HL-60 (cell line): ENCODE data around the gene SEC22C.

Experiments
- DNase-seq, 2 experiments: peaks; one replicate each; pipeline ENCODE4 v3.0.0-alpha.2; 2010 to 2020; ENCODE audit warnings: low read depth in 1 of 2, low spot score in 1 of 2
- H3K27ac ChIP-seq: fragments of 250-450 bp; sonication (Bioruptor Pico); replicated peaks from 2 replicates; pipeline ENCODE4 v1.5.1; 2020; ENCODE audit warnings: mild to moderate bottlenecking, moderate library complexity
- H3K27me3 ChIP-seq: fragments of 250-450 bp; sonication (Bioruptor Pico); 2 replicates; pipeline ENCODE4 v1.5.1; 2021; ENCODE audit warnings: mild to moderate bottlenecking, moderate library complexity; ENCODE audit not compliant: insufficient read depth, poor library complexity, severe bottlenecking
- H3K4me3 ChIP-seq: replicated peaks from 2 replicates; pipeline ENCODE4 v1.5.1; 2011; ENCODE audit warnings: mild to moderate bottlenecking, control low read depth, low read length; ENCODE audit not compliant: insufficient read depth
- GABPA ChIP-seq: IDR thresholded peaks from 2 replicates; pipeline ENCODE4 v1.6.1; 2012; ENCODE audit warnings: low read depth
- POLR2AphosphoS5 ChIP-seq: IDR thresholded peaks from 2 replicates; pipeline ENCODE4 v1.6.1; 2012; ENCODE audit warnings: low read depth
- SPI1 ChIP-seq: IDR thresholded peaks from 2 replicates; pipeline ENCODE4 v1.6.1; 2012; ENCODE audit warnings: low read depth, mild to moderate bottlenecking, borderline replicate concordance
- TF ChIP-seq, protein P1 (sequence below): IDR thresholded peaks from 2 replicates; pipeline ENCODE4 v1.6.1; 2012; ENCODE audit warnings: low read depth; ENCODE audit not compliant: insufficient replicate concordance
- TF ChIP-seq, protein P2 (sequence below): IDR thresholded peaks from one replicate; pipeline ENCODE4 v1.5.1; 2011; ENCODE audit warnings: low read length, control low read depth, inconsistent platforms; ENCODE audit not compliant: insufficient read depth

Gene SEC22C

GRCh38 chr3:42499478-42499871 is 82.3 kb downstream of the SEC22C start:
- H3K27me3 ChIP-seq = peaks cover 29% of the 10 kb centered on the region
- no peak for DNase-seq
- no peak for TF ChIP-seq POLR2AphosphoS5
- TF ChIP-seq SPI1 = no peak
- TF ChIP-seq, protein P1, sequence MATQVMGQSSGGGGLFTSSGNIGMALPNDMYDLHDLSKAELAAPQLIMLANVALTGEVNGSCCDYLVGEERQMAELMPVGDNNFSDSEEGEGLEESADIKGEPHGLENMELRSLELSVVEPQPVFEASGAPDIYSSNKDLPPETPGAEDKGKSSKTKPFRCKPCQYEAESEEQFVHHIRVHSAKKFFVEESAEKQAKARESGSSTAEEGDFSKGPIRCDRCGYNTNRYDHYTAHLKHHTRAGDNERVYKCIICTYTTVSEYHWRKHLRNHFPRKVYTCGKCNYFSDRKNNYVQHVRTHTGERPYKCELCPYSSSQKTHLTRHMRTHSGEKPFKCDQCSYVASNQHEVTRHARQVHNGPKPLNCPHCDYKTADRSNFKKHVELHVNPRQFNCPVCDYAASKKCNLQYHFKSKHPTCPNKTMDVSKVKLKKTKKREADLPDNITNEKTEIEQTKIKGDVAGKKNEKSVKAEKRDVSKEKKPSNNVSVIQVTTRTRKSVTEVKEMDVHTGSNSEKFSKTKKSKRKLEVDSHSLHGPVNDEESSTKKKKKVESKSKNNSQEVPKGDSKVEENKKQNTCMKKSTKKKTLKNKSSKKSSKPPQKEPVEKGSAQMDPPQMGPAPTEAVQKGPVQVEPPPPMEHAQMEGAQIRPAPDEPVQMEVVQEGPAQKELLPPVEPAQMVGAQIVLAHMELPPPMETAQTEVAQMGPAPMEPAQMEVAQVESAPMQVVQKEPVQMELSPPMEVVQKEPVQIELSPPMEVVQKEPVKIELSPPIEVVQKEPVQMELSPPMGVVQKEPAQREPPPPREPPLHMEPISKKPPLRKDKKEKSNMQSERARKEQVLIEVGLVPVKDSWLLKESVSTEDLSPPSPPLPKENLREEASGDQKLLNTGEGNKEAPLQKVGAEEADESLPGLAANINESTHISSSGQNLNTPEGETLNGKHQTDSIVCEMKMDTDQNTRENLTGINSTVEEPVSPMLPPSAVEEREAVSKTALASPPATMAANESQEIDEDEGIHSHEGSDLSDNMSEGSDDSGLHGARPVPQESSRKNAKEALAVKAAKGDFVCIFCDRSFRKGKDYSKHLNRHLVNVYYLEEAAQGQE = no peak
- TF ChIP-seq, protein P2, sequence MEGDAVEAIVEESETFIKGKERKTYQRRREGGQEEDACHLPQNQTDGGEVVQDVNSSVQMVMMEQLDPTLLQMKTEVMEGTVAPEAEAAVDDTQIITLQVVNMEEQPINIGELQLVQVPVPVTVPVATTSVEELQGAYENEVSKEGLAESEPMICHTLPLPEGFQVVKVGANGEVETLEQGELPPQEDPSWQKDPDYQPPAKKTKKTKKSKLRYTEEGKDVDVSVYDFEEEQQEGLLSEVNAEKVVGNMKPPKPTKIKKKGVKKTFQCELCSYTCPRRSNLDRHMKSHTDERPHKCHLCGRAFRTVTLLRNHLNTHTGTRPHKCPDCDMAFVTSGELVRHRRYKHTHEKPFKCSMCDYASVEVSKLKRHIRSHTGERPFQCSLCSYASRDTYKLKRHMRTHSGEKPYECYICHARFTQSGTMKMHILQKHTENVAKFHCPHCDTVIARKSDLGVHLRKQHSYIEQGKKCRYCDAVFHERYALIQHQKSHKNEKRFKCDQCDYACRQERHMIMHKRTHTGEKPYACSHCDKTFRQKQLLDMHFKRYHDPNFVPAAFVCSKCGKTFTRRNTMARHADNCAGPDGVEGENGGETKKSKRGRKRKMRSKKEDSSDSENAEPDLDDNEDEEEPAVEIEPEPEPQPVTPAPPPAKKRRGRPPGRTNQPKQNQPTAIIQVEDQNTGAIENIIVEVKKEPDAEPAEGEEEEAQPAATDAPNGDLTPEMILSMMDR = no peak
- no peak for TF ChIP-seq GABPA
- H3K4me3 ChIP-seq = no peak overlapping the region
- no peak overlapping the region for H3K27ac ChIP-seq

GRCh38 chr3:42498791-42499477 is 82.8 kb downstream of the SEC22C start:
- Histone ChIP-seq H3K4me3 (no peak overlapping the region), H3K27me3 (peaks cover 29% of the 10 kb centered on the region), H3K27ac (no peak overlapping the region)
- TF ChIP-seq GABPA (no peak), POLR2AphosphoS5 (no peak), SPI1 (no peak)
- TF ChIP-seq, protein P2 = no peak
- TF ChIP-seq, protein P1 = no peak
- no peak for DNase-seq

DNA sequence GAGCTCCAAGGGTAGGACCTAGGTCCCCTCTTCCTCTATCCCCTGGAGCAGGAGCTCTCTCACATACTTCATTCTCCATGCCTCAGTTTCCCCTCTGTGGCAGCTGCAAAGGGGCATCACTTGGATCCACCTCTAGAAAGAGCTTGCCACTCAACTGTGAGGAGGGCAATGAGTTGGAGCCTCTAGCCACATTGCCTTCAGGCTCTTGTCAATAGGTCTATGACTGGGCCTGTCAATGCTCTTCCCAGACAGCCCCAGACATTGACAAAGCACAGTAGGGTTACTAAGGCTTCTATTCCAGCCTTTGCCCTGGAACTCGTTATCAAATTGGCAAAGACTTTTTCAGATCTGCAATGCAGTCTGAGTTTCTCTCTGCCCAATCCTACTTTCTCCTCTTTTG is 83.7 kb downstream of the SEC22C start:
- TF ChIP-seq POLR2AphosphoS5 (no peak), GABPA (no peak), SPI1 (no peak)
- TF ChIP-seq, protein P2 = no peak
- TF ChIP-seq, protein P1 = no peak
- no peak for DNase-seq
- no peak overlapping the region for H3K27ac ChIP-seq
- H3K27me3 ChIP-seq = peaks cover 27% of the 10 kb centered on the region
- no peak overlapping the region for H3K4me3 ChIP-seq
